ENCODE measurements around the gene SLC7A8.

GRCh38 chr14:23167116-23167847, 16.2 kb downstream of the SLC7A8 start:
- TF ChIP-seq YY1 (IDR thresholded peaks at IDR 0.05; ENCODE audit: insufficient read depth, insufficient read length): no peak
- no peak for TF ChIP-seq ZNF274 (IDR thresholded peaks at IDR 0.05; ENCODE audit: low read depth, low read length)

Measured in NT2/D1 (cell line).